GM12891 (cell line): ENCODE data around the gene WDR76.

ENCODE experiments used
- DNase-seq: peaks from one replicate; pipeline ENCODE4 v3.0.0; 2011; ENCODE audit warnings: low spot score; ENCODE audit not compliant: insufficient read length
- FAIRE-seq: peaks from 2 replicates; lab custom pipeline; 2011; peaks lifted over from hg19 to GRCh38; lab: Jason Lieb, UNC
- PAX5 ChIP-seq: IDR thresholded peaks from 2 replicates; pipeline ENCODE4 v1.6.1; 2011; ENCODE audit warnings: low read length, moderate library complexity, mild to moderate bottlenecking; ENCODE audit not compliant: insufficient read depth, severe bottlenecking
- POLR2A ChIP-seq: IDR thresholded peaks from 2 replicates; pipeline ENCODE4 v1.6.1; 2011; ENCODE audit warnings: low read depth, low read length, control low read depth
- POLR2AphosphoS5 ChIP-seq: IDR thresholded peaks from 2 replicates; pipeline ENCODE4 v1.6.1; 2011; ENCODE audit warnings: low read depth, low read length, control low read depth
- POU2F2 ChIP-seq: IDR thresholded peaks from 2 replicates; pipeline ENCODE4 v1.6.1; 2011; ENCODE audit warnings: low read depth, mild to moderate bottlenecking, control low read depth, low read length, moderate library complexity
- SPI1 ChIP-seq: IDR thresholded peaks from 2 replicates; pipeline ENCODE4 v1.6.1; 2011; ENCODE audit warnings: low read depth, low read length, control low read depth
- TAF1 ChIP-seq: IDR thresholded peaks from 2 replicates; pipeline ENCODE4 v1.6.1; 2011; ENCODE audit warnings: low read depth, low read length, control low read depth

Gene WDR76

GRCh38 chr15:43912208-43912607, 85.4 kb downstream of the WDR76 start:
- DNase-seq (no peak), FAIRE-seq (no peak)
- TF ChIP-seq PAX5 (no peak), TAF1 (no peak), POLR2A (no peak), POU2F2 (no peak)

- TF ChIP-seq POLR2AphosphoS5 (no peak), PAX5 (no peak), SPI1 (no peak), POU2F2 (no peak), TAF1 (no peak), POLR2A (no peak)
Measured at GRCh38 chr15:43913026-43913780, 86.4 kb downstream of the WDR76 start.

GRCh38 chr15:43913941-43914340, 87.1 kb downstream of the WDR76 start:
- DNase-seq (no peak), FAIRE-seq (no peak)
- no peak for TF ChIP-seq POU2F2
- TF ChIP-seq SPI1: no peak
- no peak for TF ChIP-seq POLR2A
- no peak for TF ChIP-seq POLR2AphosphoS5
- TF ChIP-seq PAX5: no peak
- no peak for TF ChIP-seq TAF1

More at GRCh38 chr15:43913026-43913780, 86.4 kb downstream of the WDR76 start:
- no peak for DNase-seq
- FAIRE-seq: no peak

- no peak for FAIRE-seq
- TF ChIP-seq SPI1: no peak
- TF ChIP-seq PAX5: no peak
- TF ChIP-seq POU2F2: no peak
- TF ChIP-seq POLR2A: no peak
- TF ChIP-seq TAF1: no peak
- TF ChIP-seq POLR2AphosphoS5: no peak
- DNase-seq: no peak
Measured at GRCh38 chr15:43915631-43916325, 89.0 kb downstream of the WDR76 start.

GRCh38 chr15:43916326-43916660, 89.5 kb downstream of the WDR76 start:
- TF ChIP-seq POLR2A (no peak), PAX5 (no peak), SPI1 (no peak), TAF1 (no peak), POLR2AphosphoS5 (no peak), POU2F2 (no peak)
- DNase-seq (no peak), FAIRE-seq (no peak)
